Stimulated activated CD8-positive, alpha-beta memory T cell treated with anti-CD3 and anti-CD28 coated beads, Interleukin-7, amount 100 ng/mL, for 48 hours (primary cell): ENCODE measurements around the gene GOLGA6L26.
"Not testable (repeated sequence)": the region's sequence is repeated elsewhere in the genome, so short reads cannot be mapped to it uniquely, and the experiment has no call there.

Source experiments
- DNase-seq, 2 donors: peaks; one replicate each; pipeline ENCODE4 v3.0.0-alpha.2; 2020; ENCODE audit warnings: low read depth in 1 of 2; ENCODE audit errors: extremely low read depth in 1 of 2

GOLGA6L26 gene, protein sequence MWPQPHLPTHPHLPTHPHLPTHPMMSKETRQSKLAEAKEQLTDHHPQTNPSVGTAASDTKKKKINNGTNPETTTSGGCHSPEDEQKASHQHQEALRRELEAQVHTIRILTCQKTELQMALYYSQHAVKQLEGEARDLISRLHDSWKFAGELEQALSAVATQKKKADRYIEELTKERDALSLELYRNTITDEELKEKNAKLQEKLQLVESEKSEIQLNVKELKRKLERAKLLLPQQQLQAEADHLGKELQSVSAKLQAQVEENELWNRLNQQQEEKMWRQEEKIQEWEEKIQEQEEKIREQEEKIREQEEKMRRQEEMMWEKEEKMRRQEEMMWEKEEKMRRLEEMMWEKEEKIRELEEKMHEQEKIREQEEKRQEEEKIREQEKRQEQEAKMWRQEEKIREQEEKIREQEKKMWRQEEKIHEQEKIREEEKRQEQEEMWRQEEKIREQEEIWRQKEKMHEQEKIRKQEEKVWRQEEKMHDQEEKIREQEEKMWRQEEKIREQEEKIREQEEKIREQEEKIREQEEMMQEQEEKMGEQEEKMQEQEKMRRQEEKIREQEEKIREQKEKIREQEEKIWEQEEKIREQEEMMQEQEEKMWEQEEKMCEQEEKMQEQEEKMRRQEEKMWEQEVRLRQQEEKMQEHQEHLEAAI

GRCh38 chr15:23334096-23334495 is at the start of gene GOLGA6L26:
TSS of gene GOLGA6L26 (minus strand) at chr15:23334196. CDS start at chr15:23334135, 61 bp downstream.
- DNase-seq = not testable (repeated sequence)

DNA sequence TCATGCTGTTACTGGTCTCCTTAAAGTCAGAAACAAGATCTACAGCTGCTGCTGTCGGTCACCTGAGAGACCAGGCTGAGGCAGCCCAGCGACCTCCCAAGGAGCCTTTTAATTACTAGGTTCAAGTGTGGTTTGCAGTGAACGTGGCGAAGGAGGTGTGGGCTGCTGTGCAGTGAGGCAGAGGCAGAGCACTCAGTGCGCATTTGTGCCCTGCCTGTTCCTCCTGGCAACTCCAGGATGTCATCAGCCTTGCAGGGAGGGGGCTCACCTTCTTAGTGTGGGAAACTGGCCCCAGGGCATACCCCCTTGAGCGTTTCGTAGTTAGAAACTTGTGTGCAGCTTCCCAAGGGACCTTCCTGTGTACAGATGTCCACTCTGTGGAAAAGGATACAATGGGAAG is 47.2 kb upstream of the GOLGA6L26 start:
- not testable (repeated sequence) for DNase-seq

DNA sequence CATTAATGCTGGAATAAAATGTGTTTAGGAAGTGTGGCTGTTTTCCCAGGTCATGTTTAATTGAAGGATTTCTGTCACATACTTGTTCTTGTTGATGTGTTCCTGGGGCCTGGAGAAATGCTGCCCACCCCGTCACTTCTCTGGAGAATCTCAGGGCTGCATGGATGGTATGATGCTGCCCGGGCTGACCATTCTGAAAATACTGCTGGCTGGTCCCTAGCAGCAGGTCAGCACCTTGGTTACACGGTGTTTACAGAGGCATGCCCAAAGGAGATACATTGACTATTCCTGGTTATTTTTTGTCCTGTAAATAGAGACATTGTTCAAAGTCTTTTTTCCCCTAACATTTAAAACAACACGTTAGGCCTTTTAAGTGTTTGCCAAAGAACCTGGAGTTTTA is 46.7 kb upstream of the GOLGA6L26 start:
- DNase-seq = not testable (repeated sequence)

GRCh38 chr15:23378946-23379345 is 45.0 kb upstream of the GOLGA6L26 start:
- not testable (repeated sequence) for DNase-seq

DNA sequence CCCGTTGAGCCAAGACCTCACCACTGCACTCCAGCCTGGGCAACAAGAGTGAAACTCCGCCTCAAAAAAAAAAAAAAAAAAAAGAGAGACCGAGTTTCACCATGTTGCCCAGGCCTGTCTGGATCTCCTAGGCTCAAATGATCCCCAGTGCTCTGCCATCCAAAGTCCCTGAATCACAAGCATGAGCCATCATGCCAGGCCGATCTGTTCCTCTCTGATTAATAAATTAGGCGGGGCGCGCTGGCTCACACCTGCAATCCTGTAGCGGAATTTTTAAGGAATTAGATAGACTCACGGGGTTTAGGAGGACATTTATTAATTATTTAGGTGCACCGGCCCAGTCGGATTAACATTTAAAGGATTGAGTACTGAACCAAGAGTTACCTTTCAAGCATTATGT is 40.2 kb upstream of the GOLGA6L26 start:
- DNase-seq = not testable (repeated sequence)

GRCh38 chr15:23372891-23373600 is 39.0 kb upstream of the GOLGA6L26 start:
- not testable (repeated sequence) for DNase-seq

GRCh38 chr15:23372284-23372683 is 38.3 kb upstream of the GOLGA6L26 start:
- DNase-seq = no peak

- DNase-seq = not testable (repeated sequence)
Observed at GRCh38 chr15:23371868-23372267, 37.9 kb upstream of the GOLGA6L26 start.

- DNase-seq = not testable (repeated sequence)
Observed at GRCh38 chr15:23371134-23371533, 37.1 kb upstream of the GOLGA6L26 start.

DNA sequence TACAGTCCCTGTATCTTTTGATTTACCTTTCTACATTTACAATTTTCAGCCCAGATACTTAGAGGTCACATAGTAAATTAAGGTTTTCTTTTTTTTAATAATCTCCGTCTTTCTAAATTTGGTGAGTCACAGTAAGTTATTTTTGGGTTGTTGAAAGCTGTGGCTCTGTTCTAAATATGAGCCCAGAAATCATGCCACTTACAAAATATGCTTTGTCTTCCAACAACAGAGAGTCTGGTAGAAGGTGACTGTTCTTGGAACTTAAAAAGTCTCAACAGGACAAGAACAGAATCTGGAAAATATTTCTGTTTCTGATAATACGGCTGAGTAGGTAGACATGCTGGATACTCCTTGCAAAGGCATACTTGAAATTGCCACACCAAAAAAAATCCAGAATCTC is 36.6 kb upstream of the GOLGA6L26 start:
- DNase-seq = no peak

GRCh38 chr15:23364261-23364660 is 30.3 kb upstream of the GOLGA6L26 start:
- DNase-seq = not testable (repeated sequence)

DNA sequence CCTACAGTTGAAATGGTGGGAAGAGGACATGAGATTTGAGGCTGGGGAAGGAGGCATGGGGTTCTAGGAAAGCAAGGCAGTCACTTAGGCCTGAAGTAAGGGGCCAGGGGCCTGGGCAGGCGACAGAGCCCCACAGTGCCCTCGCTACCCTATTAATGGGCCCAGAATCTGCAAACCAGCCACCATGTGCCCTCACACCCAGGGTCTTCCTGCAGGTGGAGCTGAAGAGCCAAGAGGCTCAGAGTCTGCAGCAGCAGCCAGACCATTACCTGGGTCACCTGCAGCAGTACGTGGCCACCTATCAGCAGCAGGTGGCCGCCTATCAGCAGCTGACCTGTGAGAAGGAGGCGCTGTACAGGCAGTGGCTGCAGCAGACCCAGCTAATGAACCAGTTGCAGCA is 28.6 kb upstream of the GOLGA6L26 start:
- not testable (repeated sequence) for DNase-seq

DNA sequence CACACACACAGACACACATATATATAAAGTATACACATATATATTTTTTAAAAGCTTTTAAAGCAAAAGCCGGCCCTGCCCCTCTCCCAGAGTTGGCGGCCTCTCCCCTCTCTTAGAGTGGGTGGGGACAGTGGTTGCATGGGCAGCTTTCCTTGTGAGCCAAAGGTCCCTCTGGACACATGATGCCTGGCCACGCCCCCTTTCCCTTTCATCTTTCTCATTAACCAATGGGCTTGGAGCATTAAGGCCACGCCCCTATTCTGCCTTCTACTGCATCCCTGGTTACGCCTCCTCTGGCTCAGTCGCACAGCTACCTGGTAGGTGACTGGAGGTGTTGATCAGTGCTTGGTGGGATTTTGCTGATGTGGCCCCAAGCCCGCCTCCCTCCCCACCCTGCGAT is 20.5 kb upstream of the GOLGA6L26 start, which contains the start of gene GOLGA8S:
Gene GOLGA8S (plus strand): TSS at position 301 of the 400 bp plus-strand sequence. CDS start 62 bp downstream, at position 363.
- not testable (repeated sequence) for DNase-seq

DNA sequence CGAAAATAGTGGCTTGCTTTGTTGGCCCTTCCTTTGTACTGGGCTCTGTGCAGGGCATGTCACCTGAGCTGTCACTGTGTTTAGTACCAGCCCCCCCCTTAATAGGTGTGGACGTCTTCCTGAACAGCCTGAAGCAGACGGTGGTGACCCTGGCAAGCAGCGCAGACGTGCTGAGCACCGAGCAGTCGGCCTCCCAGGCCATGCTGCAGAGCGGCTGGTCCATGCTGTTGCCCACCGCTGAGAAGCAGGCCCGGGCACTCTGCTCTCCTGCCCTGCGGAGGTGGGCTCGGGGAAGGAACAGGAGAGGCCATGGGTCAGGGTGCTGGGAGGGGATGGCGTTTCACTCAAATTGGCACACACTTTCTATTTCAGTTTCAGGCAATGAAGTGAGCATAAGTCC is 22.8 kb downstream of the GOLGA6L26 start:
- not testable (repeated sequence) for DNase-seq

GRCh38 chr15:23305921-23306320 is 28.1 kb downstream of the GOLGA6L26 start:
- not testable (repeated sequence) for DNase-seq

DNA sequence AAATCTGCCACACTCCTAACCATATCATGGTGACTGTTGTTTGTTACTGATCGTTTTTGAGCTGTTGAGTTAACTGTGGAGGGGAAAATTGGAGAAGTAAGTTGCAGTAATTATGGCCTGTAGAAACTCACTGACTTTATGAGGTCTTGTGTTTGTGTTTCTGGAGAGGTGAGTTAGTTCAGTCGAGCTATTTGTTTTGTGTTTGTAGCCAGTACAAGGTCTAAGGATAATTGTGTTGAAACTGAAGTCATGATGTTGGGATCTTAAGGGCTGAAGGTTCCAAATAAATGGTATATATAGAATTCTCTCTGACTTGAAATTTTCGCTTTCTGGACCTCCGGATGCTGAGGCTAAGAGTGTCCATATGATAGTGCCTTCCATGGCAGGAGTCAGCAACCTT is 29.2 kb downstream of the GOLGA6L26 start:
- not testable (repeated sequence) for DNase-seq

GRCh38 chr15:23304267-23304666 is 29.7 kb downstream of the GOLGA6L26 start:
- not testable (repeated sequence) for DNase-seq

DNA sequence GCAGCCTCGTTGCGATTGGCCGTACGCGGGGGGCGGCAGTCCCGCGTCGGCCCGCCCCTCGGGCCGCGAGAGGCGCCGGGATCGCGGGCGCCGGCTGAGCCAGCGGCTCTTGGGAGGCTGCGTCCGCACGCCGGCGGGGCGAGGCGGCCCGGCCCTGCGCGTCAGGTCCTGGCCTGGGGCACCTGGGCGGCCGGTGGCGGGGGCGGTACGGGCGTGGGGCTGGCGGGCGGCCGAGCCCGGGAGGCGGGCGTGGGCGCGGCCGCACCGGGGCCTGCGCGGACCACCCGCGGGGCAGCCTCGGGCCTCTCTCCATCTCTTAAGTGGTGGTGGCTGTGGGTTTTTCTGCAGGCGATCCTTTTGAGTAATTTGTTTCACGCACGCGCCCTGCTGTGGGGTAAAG is 30.3 kb downstream of the GOLGA6L26 start:
- peak in 1 of 2 donors; percentile 10 for DNase-seq

GRCh38 chr15:23303246-23303645 is 30.8 kb downstream of the GOLGA6L26 start:
- DNase-seq = not testable (repeated sequence)
